RWPE2 (cell line): ENCODE data around the gene YIPF2.

Experiments used
- ATAC-seq: fragments of 200-7000 bp; cut with Tn5 transposase; 3 replicates; pipeline ENCODE4 v1.9.1; 2021; ENCODE audit warnings: low read depth
- DNase-seq: peaks from one replicate; pipeline ENCODE4 v3.0.0-alpha.2; 2020; ENCODE audit warnings: low spot score
- H3K27ac ChIP-seq: fragments of 450-650 bp; 2 replicates; pipeline ENCODE4 v1.5.1; 2017; ENCODE audit warnings: mild to moderate bottlenecking; ENCODE audit not compliant: poor library complexity, severe bottlenecking
- H3K27me3 ChIP-seq: fragments of 250-450 bp; sonication (Bioruptor Pico); 2 replicates; pipeline ENCODE4 v1.5.1; 2021; ENCODE audit warnings: mild to moderate bottlenecking, moderate library complexity; ENCODE audit not compliant: insufficient read depth, poor library complexity, severe bottlenecking
- H3K36me3 ChIP-seq: fragments of 250-450 bp; sonication (Bioruptor Pico); 2 replicates; pipeline ENCODE4 v1.5.1; 2020; ENCODE audit warnings: low read depth, mild to moderate bottlenecking, moderate library complexity
- H3K4me1 ChIP-seq: fragments of 250-450 bp; sonication (Bioruptor Pico); 2 replicates; pipeline ENCODE4 v1.5.1; 2021; ENCODE audit warnings: mild to moderate bottlenecking, moderate library complexity; ENCODE audit not compliant: insufficient read depth, poor library complexity, severe bottlenecking
- H3K4me3 ChIP-seq: fragments of 250-450 bp; sonication (Bioruptor Pico); 2 replicates; pipeline ENCODE4 v1.5.1; 2021; ENCODE audit warnings: mild to moderate bottlenecking, moderate library complexity; ENCODE audit not compliant: severe bottlenecking
- H3K9me3 ChIP-seq: fragments of 250-450 bp; sonication (Bioruptor Pico); 2 replicates; pipeline ENCODE4 v1.5.1; 2021; ENCODE audit warnings: mild to moderate bottlenecking, moderate library complexity; ENCODE audit not compliant: severe bottlenecking
- CTCF ChIP-seq: fragments of 450-650 bp; IDR thresholded peaks from one replicate; pipeline ENCODE4 v1.5.1; 2017; ENCODE audit warnings: mild to moderate bottlenecking, moderate library complexity; ENCODE audit not compliant: poor library complexity, severe bottlenecking

Gene YIPF2

GRCh38 chr19:10908380-10908960 lies 20.0 kb downstream of the YIPF2 start:
- no peak for ATAC-seq
- Histone ChIP-seq H3K27me3 (no peaks in the 10 kb centered on the region), H3K9me3 (no peaks in the 10 kb centered on the region), H3K27ac (no peak overlapping the region), H3K4me3 (no peak overlapping the region), H3K4me1 (no peaks in the 10 kb centered on the region), H3K36me3 (peaks cover 24% of the 10 kb centered on the region)
- TF ChIP-seq CTCF, result no peak
- no peak for DNase-seq

- no peak for DNase-seq
- ATAC-seq, result no peak
- H3K9me3 ChIP-seq, result no peaks in the 10 kb centered on the region
- no peaks in the 10 kb centered on the region for H3K4me1 ChIP-seq
- H3K36me3 ChIP-seq, result peaks cover 24% of the 10 kb centered on the region
- no peak overlapping the region for H3K27ac ChIP-seq
- H3K4me3 ChIP-seq, result no peak overlapping the region
- no peak for TF ChIP-seq CTCF
- no peaks in the 10 kb centered on the region for H3K27me3 ChIP-seq
These were observed 20.5 kb downstream of the YIPF2 start for GRCh38 chr19:10907925-10908324.

- no peak for DNase-seq
These were observed 29.2 kb downstream of the YIPF2 start for GRCh38 chr19:10899151-10899653.

GRCh38 chr19:10898633-10899032 lies 29.8 kb downstream of the YIPF2 start:
- H3K27ac ChIP-seq, result peak overlapping the region; percentile 39
- DNase-seq (no peak), ATAC-seq (peak; percentile 37)
- no peak for TF ChIP-seq CTCF
- peaks cover 8% of the 10 kb centered on the region for H3K4me1 ChIP-seq
- no peaks in the 10 kb centered on the region for H3K36me3 ChIP-seq
- H3K9me3 ChIP-seq, result no peaks in the 10 kb centered on the region
- H3K4me3 ChIP-seq, result no peak overlapping the region
- no peaks in the 10 kb centered on the region for H3K27me3 ChIP-seq

More at GRCh38 chr19:10899151-10899653, 29.2 kb downstream of the YIPF2 start:
- Histone ChIP-seq H3K27me3 (no peaks in the 10 kb centered on the region), H3K27ac (peak overlapping the region; percentile 39), H3K9me3 (no peaks in the 10 kb centered on the region), H3K4me1 (peaks cover 8% of the 10 kb centered on the region), H3K4me3 (no peak overlapping the region), H3K36me3 (no peaks in the 10 kb centered on the region)
- no peak for TF ChIP-seq CTCF
- peak; percentile 84 for ATAC-seq

GRCh38 chr19:10896851-10897526 lies 31.4 kb downstream of the YIPF2 start:
- TF ChIP-seq CTCF, result no peak
- no peaks in the 10 kb centered on the region for H3K9me3 ChIP-seq
- no peaks in the 10 kb centered on the region for H3K36me3 ChIP-seq
- no peak for ATAC-seq
- no peak overlapping the region for H3K4me3 ChIP-seq
- no peak overlapping the region for H3K27ac ChIP-seq
- DNase-seq, result no peak
- H3K4me1 ChIP-seq, result peaks cover 8% of the 10 kb centered on the region
- H3K27me3 ChIP-seq, result no peaks in the 10 kb centered on the region
